Ascending aorta (tissue), 2 donors: Measurements from ENCODE around the gene ANKRD9. TPM values are rescaled to one million over a fixed set of nuclear protein-coding genes. Genes with fewer than 3 reads are reported as not detected.
A peak's percentile ranks its signal among the peaks of the same experiment; 100 is the strongest.
"Not testable (repeated sequence)": the region's sequence is repeated elsewhere in the genome, so short reads cannot be mapped to it uniquely, and the experiment has no call there.

Experiments
- DNase-seq, 2 donors: peaks; one replicate each; pipeline ENCODE4 v3.0.0-alpha.2; 2019; ENCODE audit warnings: low spot score in 2 of 2
- H3K27ac ChIP-seq, 2 donors: fragments of 200-600 bp; sonication (generic); one replicate each; pipeline ENCODE4 v1.5.1; 2016 to 2017; ENCODE audit warnings: mild to moderate bottlenecking in 1 of 2
- H3K27me3 ChIP-seq: fragments of 200-600 bp; sonication (generic); one replicate; pipeline ENCODE4 v1.5.1; 2017
- H3K36me3 ChIP-seq, 2 donors: fragments of 200-600 bp; sonication (generic); one replicate each; pipeline ENCODE4 v1.5.1; 2016
- H3K4me1 ChIP-seq, 2 donors: fragments of 200-600 bp; sonication (generic); one replicate each; pipeline ENCODE4 v1.5.1; 2016 to 2017; ENCODE audit warnings: mild to moderate bottlenecking in 1 of 2
- H3K4me3 ChIP-seq, 2 donors: fragments of 200-600 bp; sonication (generic); one replicate each; pipeline ENCODE4 v1.5.1; 2016 to 2017; ENCODE audit warnings: mild to moderate bottlenecking in 1 of 2
- H3K9me3 ChIP-seq, 2 donors: fragments of 200-600 bp; sonication (generic); one replicate each; pipeline ENCODE4 v1.5.1; 2016
- CTCF ChIP-seq, 3 experiments: fragments of 200-600 bp in 2 of 3; fragments of 450-650 bp in 1 of 3; sonication (generic) in 2 of 3; IDR thresholded peaks; one replicate each; pipeline ENCODE4 v1.5.1; 2016 to 2019; ENCODE audit warnings: antibody characterized with exemption in 3 of 3, mild to moderate bottlenecking in 1 of 3, moderate library complexity in 1 of 3
- intact Hi-C: fragments of 100-400 bp; cut with DNase I; formaldehyde crosslinking; loops from one replicate; pipeline ENCODE4 v1.15.1; 2023
- total RNA-seq: library from RNA; depleted of rRNA; stranded (reverse); fragments of >200 nt; gene quantifications from one replicate; pipeline ENCODE4 v1.1.0, GENCODE V29; 2016

ANKRD9 gene
- total RNA-seq, 1 donor from 2014 or later = 118 TPM

DNA sequence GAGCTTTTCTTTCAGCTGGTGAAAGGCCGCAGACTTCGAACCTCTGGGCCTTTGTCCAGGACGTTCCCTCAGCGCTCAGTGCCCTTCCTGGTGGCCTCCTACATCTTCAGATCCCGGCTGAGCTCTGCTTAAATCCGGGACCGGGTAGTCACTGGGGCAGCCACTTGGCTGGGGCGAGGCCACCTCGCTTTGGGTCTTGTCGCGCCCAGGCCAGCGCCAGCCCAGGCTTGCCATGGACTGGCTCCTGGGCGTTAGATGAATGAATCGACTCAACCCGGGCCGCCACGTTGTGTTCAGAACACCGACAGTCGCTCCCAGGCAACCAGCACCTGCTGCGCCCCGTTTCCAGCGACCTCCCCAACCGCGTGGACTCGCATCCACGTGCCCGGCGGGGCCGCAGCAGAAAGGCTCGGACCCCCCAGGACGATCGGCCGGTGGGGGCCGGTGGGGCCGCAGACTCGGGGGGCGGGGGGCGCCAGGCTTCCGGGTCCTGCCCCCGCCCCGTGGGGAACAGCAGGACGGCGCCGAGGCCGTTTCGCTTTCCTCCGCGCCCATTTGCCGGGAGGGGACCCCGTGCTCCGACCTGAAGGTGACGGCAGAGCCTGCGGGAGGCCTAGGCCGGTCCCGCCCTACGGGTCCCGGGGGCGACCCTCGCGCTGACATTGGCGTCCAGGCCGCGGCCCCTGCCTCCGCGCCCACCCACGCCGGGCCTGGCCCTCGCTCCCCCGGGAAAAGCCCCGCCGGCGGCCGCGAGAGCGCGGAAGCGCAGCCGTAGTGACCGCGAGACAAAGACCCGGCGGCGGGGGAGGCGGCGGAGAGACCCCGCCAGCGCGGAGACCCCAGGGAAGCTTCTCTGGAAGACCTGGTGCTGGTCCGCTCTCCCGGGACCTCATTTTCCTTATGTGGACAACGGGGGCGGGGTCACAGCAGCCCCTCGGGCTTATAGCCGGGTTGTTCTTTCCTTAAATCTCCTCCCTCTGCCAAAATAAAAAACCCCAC lies 45.5 kb upstream of the ANKRD9 start:
- no peaks in the 10 kb centered on the region for H3K4me1 ChIP-seq
- TF ChIP-seq CTCF (IDR thresholded peaks at IDR 0.05) = no peak
- H3K9me3 ChIP-seq = no peaks in the 10 kb centered on the region
- H3K4me3 ChIP-seq = peak overlapping the region; percentile 79 to 98
- no peaks in the 10 kb centered on the region for H3K27me3 ChIP-seq
- DNase-seq = no peak
- no peak overlapping the region for H3K27ac ChIP-seq
- intact Hi-C loops = no loop called here
- H3K36me3 ChIP-seq = no peaks in the 10 kb centered on the region

- Histone ChIP-seq H3K27me3 (no peaks in the 10 kb centered on the region), H3K27ac (no peak overlapping the region), H3K4me1 (no peaks in the 10 kb centered on the region), H3K36me3 (no peaks in the 10 kb centered on the region), H3K9me3 (no peaks in the 10 kb centered on the region), H3K4me3 (no peak overlapping the region)
- TF ChIP-seq CTCF (IDR thresholded peaks at IDR 0.05) = no peak
- no peak for DNase-seq
- intact Hi-C loops = no loop called here
Observed at GRCh38 chr14:102551995-102552705, 42.6 kb upstream of the ANKRD9 start.

DNA sequence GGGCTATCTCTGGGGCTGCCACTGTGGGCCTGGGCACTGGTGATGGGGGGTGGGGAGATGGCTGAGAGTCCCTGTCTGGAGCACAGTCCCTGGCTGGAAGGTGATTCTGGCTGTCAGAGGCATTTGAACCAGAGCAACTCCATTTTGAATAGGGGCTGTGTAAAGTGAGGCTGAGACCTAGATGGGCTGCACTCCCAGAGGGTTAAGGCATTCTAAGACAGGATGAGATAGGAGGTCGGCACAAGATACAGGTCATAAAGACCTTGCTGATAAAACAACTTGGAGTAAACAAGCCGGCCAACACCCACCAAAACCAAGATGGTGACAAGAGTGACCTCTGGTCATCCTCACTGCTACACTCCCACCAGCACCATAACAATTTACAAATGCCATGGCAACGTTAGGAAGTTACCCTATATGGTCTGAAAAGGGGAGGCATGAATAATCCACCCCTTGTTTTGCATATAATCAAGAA lies 41.4 kb upstream of the ANKRD9 start:
- H3K27ac ChIP-seq, DNase-seq, H3K4me3 ChIP-seq, intact Hi-C loops, H3K4me1 ChIP-seq, H3K36me3 ChIP-seq, H3K9me3 ChIP-seq, H3K27me3 ChIP-seq: not testable (repeated sequence)

DNA sequence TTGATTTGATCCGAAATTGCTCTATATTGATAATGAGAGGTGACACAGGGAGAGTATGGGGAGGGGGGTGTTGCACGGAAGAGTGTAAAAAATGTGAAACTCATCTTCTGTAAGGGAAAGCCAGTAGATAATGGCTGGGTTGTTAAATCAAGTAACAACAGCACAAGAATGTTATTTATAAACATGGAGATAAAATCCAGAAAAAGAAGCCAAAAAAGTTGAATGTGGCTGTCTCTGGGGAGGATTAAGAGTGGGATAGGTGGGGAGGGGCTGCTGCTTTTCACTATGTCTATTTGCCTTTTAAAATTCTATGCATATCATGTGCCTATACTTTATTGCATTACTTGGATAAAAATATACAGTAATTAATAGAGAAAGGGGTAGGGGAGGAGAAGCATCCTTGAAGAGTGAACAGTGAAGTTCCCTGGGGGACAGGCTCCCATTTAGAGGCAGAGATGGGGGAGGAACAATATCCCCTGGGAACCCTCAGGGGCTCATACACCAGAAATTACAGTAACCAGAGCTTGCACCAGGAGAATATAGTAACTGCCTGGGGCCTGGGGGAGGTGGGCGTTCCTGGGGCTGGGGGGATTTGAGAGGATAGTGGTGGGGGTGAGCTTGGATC lies 39.2 kb upstream of the ANKRD9 start:
- intact Hi-C loops = no loop called here
- Histone ChIP-seq H3K9me3 (no peaks in the 10 kb centered on the region), H3K4me1 (no peaks in the 10 kb centered on the region), H3K36me3 (no peaks in the 10 kb centered on the region), H3K27ac (no peak overlapping the region), H3K4me3 (no peak overlapping the region), H3K27me3 (peaks cover 16% of the 10 kb centered on the region)
- TF ChIP-seq CTCF (IDR thresholded peaks at IDR 0.05) = no peak
- no peak for DNase-seq

- no peaks in the 10 kb centered on the region for H3K9me3 ChIP-seq
- H3K36me3 ChIP-seq = no peaks in the 10 kb centered on the region
- H3K4me3 ChIP-seq = no peak overlapping the region
- H3K27me3 ChIP-seq = peaks cover 16% of the 10 kb centered on the region
- H3K27ac ChIP-seq = no peak overlapping the region
- intact Hi-C loops = no loop called here
- DNase-seq = no peak
- no peaks in the 10 kb centered on the region for H3K4me1 ChIP-seq
- no peak for TF ChIP-seq CTCF (IDR thresholded peaks at IDR 0.05)
Observed at GRCh38 chr14:102545461-102546265, 36.1 kb upstream of the ANKRD9 start.
